Measurements from ENCODE around the gene EYA4.
A peak's percentile ranks its signal among the peaks of the same experiment; 100 is the strongest.

EYA4 gene

DNA sequence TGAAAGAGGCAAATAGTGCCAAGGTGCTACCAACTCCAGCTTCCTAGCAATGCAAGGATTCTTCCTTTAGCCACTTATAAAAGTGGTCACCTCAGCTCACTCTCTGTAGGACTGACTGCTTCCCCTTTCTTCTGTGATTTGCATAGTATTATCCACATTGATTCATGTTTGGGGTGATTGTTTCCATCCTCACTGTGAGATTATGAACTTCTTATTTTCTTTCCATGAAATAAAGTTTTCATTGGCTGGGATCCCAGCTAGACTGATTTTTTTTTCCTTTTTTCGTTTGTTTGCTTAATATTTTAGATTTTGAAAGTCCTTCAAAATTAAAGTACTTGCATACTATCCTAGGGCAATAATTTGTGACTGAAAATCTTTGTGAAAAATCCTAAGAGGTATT, 50.5 kb downstream of the EYA4 start:
- DNase-seq (ENCODE audit: low spot score) = no peak

DNA sequence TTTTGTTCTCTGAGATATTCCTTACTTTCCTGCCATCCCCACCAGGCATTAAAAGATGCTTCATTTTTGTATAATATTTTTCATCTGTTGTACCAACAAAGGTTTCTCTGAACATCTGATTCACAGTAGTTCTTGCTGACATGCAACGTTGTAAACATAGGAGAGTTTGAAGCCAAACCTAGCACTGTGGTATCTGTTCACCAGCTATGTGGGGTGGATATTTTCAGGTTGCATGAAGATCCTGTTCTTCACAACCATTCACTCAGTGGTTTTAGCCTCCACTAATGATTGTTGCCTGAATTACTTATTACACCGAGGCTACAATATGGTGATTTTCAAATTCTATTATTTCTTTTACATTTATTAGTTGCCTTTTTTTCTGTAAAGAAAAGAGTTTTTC, 56.5 kb downstream of the EYA4 start:
- DNase-seq (ENCODE audit: low spot score) = no peak

DNA sequence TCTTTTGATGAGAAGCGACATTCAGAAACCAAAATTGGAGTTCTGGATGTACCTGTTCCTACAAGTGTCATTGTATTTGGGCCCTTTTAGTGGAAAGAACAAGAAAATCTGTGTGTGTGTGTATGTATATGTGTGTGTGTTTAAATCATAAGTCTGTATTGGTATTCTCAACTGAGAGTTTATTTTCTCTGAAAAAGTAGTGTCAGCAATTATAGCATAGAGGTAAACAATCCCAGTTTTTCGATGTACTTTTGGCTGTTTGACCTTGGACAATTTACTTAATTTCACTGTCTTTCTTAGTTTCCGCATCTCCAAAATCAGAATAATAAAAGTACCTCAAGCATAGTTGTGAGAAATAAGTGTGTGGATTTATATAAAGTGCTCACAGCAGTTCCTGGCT, 57.2 kb downstream of the EYA4 start:
- DNase-seq (ENCODE audit: low spot score) = no peak

DNA sequence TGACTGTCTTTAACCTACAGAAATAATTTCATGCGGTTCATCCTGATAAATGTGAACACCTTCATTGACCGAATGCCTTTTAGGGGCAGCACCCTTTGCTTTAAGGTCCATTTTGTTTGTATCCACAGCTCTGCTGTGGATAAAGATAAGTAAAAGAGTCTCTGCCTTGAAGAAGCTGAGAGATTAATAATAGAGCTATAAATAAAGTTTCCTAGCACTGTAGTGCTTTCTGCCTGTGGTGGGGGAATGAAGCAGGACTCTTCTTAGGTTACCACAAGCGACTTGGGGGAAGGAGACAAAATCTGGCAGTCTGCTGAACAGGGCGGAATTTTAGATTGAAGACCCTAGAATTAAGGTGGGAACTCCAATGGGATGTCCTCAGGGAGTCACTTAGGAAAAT, 57.6 kb downstream of the EYA4 start:
- no peak for DNase-seq (ENCODE audit: low spot score)

DNA sequence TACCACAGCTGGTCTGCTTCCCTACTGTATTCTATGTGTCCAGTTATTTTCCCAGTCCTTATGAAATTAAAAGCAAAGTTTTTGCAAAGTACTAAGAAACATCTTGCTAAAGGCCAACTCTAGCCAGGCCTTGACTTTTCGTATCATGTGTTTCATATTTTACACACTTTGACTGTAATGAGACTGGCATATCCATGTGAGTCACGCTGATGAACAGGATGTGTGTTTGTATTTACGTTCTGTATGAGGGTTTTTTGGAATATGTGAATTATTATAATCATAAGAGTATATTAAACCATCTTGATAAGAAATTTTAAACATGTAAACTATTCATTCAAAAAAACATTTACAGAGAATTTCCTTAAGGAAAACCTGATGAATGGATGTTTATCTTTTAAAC, 59.7 kb downstream of the EYA4 start:
- DNase-seq (ENCODE audit: low spot score) = no peak

DNA sequence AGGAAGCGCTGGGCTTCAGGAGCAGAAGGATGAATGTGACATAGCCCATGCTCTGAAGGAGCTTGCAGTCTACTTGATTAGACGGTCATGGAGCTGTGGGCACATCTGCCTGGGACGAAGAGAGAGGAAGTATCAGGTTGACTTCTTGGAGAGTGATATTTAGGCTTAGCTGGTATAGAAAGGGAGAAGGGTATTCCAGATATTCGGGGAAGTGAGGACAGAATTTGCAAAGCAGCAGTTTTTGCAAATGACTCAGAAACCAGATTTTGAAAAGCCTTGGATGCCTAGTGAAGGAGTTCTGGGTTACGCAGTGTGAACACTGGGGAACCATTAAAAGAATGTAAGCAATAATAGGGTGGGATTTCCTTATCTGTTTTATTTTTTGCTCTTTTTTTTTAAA, 60.7 kb downstream of the EYA4 start:
- DNase-seq (ENCODE audit: low spot score) = no peak

DNA sequence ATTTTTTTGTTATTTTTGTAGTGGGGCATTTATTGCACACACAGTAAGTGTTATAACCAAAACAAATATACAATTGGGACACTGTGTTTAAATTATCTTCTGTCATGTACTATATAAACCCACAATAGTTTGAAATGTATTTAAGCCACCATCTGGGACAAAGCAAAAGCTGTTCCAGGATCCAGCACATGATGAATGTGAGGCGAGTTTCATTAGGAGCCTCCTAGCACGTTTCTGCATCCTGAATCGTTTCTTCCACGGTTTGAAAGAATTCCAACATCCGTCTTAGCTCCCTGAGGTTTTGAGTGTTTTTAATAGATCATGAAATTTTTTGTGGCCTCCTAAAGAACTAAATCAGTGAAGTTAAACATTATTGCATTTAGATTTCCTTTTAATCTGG, 65.8 kb downstream of the EYA4 start:
- no peak for DNase-seq (ENCODE audit: low spot score)

DNA sequence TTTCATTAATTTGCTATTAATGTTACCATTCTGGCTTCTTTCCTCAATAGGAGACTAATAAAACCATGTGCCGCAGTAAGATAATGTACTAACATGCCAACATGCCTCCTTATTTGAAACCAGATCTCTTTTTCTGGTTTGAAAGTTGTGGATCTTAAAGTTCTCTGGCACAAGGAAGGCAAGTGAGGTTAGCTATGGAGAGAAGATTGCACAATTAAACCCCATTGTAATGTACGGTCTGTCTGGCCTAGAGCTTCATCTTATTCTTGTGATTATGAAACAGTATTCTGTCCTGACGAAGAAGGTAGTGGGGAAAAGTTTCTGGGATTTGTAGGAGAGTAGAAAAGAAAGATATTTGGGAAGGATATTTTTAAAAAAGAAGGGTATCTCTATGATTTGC, 68.4 kb downstream of the EYA4 start:
- DNase-seq (ENCODE audit: low spot score) = no peak

DNA sequence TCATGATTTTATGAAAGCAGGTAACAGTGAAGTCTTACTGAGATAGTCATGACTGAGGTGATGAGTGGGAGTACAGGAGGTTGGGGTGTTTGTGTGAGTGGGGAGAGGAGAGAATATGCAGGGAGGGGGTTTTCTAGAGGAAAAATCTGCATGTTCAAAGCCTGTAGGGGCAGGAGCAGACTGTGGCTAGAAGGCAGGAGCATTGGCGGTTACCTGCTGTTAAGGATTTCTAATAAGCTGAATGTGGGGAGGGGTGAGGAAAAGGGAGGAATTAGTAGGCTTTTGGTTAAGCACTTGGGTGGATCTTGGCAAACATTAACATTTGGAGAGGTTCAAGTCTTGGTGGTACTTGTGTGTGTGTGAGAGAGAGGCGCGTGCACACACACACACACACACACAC, 70.8 kb downstream of the EYA4 start:
- no peak for DNase-seq (ENCODE audit: low spot score)

DNA sequence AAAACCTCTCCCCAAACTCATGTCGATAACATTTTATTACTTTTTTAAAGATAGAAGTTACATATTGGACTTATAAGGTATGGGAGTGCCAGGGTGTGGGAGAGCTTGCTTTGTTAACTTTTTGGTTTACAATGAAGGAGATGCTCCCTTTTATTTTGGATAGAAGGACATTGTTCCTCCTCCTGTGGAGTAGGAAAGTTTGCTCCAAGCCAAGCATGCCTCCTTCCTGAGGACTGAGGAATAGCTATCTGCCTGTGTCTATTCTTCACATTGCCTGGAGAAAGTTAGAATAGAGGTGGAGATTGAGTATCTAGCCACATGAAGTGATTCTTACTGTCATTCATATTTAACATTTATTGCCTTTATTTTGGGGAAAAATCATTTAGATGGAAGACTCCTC, 71.9 kb downstream of the EYA4 start:
- DNase-seq (ENCODE audit: low spot score) = no peak

DNA sequence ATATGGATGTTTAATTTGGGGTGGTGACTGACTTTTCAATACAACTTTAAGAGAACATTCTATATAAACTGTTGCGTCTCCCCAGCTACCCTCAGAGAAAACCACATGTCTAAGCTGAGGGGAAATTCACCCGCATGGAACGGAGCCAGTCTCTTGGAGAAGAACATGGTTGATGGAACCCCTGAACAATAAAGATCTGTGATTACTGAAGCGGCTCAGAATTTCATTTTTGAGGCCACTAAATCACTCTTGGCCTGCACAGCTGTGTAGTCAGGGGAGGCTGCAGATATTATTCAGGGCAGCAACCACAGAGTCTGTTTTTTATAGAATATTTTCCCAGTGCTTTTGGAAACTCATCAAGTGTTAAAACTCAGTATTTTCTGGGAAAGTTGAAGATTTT, 73.8 kb downstream of the EYA4 start:
- peak; percentile 74 for DNase-seq (ENCODE audit: low spot score)

DNA sequence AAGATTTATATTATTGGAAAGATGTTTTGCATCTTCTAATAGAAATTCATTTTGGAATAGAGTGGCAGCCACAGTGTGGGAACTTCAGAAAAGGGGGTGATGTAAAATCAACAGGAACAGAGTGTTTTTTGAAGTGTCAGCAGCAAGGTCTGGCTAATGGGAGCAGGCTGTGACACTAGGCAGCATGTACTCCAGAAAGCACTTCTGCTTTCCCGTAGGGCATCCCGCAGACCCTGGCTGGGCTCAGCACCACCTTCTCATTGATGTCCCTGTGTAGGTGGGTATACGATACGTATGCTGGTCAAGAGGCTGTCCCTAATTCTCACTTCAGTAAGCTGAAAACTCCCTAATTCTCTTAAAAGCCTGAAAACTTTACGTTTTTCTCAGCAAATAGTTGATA, 74.7 kb downstream of the EYA4 start:
- DNase-seq (ENCODE audit: low spot score) = peak; percentile 55

DNA sequence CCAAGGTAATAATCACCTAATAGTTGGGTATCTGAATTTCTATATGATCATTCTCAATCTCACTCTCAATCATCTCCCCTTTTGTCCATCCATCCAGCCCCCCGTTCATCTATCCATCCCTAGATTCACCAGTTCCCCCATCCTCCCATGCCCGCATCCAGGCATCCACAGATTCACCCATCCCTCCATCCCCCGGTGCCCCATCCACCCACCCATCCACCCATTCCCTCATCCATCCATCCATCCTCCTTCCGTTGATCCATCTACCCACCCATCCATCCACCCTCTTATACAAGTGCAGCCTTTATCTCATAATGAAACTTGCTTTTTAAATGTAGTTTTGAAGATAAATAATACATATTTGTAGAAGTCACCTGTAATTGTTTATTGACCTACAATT, 76.5 kb downstream of the EYA4 start:
- DNase-seq (ENCODE audit: low spot score) = no peak

DNA sequence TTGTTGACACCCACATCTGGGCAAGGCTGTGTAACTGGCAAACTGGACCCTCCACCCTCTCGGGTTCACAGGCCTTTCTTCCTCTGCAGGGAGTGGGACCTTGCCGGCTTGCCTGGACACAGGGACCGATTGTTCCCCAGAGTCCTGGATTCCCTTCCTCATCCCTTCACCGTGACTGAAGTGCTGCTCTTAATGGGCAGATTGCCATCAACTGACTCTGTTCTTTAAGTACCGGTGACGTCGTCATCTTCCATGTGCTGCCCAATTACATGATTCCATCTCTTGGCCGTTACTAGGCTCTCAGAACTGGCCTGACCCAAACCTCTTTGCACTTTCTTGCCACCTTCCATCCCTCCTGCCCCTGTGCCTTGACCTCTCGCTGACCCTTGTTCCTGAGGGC, 85.4 kb downstream of the EYA4 start:
- DNase-seq (ENCODE audit: low spot score) = no peak

DNA sequence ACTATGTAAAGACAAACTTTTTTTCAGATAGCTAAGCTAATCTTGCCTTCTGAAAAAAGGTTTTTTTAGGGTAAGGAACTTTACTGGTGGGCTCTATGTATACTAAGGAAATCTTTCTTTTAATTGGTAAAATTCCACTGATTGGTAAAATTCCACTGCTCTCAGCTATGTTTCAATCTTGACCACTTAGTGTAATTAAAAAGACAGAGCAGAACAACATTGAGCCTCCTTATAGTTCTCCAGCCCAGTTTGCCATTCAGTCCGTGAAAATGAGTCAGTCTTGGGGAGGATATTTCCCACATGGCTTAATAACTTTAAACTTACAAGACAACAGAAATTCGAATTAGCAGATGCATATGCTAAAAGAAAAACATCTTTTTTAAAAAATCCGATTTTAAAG, 92.7 kb downstream of the EYA4 start:
- no peak for DNase-seq (ENCODE audit: low spot score)

DNA sequence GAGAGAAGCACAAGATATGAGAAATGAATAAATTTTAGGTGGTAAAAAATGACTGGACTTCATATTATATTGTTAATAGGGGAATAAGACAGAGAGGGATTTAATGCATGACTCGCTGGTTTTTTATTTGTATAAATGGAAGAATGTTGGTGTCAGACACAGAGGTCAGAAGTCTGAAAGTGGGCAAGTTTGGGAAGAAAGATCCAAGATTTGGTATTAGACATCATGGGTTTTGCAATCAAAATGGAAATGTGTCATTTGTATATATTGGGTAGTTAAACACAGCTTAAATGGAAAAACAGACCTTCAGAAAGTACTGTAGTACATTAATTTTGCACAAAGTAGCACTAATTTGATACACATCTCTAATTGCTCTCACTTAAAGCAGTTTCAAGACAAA, 96.2 kb downstream of the EYA4 start:
- no peak for DNase-seq (ENCODE audit: low spot score)

DNA sequence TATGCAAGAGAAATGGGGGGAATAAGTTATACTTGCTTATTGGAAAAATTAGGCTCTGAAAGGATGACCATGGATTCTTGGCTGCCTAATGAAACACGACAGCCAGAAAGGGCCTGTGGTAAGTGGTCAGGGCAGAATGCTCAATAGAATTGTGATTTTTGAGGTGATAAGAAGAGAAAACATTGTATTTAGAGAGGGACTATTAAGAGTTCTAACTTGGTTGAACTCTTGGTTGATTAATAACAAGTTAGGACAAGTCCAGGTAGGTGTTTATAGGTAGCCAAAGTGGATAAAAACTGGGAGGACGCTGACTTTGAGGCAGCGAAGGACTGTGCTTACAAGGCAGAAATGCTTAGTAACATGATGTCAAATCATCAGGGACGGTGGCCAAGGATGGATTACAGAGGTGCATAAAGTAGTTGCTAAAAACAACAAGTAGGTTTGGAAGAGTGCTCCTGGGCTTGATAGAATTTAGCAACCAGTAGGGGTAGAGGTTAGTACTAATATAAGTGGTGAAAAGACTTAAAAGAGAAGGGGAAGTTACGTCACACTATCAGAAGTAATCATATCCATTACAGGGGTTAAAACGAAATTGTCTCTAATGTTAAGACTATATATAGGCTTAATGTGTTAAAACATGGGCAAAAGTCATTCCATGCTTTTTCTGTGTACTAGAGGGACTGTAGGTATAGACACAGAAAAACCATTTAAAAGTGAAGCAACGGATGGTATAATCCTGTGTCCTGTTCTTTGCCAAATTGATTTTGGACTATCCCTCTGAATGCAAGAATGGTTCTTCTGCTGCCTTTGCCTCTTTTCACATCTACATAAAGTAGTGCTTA, 98.6 kb downstream of the EYA4 start:
- DNase-seq (ENCODE audit: low spot score) = no peak

DNA sequence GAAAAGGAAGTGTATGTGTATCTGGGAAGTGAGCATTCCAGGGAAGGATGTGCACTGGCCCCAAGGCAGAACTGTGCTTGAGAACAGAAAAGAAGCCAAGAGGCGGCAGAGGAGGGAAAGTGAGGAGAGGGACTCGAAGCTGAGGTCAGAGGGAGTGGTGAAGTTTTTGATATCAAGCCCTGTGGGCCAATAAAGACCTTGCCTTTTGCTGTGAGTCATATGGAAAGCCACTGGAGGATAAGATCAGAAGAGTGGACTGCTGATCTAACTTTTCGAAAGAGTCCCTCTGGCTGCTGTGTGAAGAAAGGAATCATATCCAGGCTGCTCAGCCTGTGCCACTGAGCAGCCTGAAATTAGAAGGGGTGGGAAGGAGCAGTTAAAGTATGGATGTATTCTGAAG, 99.4 kb downstream of the EYA4 start:
- no peak for DNase-seq (ENCODE audit: low spot score)

DNA sequence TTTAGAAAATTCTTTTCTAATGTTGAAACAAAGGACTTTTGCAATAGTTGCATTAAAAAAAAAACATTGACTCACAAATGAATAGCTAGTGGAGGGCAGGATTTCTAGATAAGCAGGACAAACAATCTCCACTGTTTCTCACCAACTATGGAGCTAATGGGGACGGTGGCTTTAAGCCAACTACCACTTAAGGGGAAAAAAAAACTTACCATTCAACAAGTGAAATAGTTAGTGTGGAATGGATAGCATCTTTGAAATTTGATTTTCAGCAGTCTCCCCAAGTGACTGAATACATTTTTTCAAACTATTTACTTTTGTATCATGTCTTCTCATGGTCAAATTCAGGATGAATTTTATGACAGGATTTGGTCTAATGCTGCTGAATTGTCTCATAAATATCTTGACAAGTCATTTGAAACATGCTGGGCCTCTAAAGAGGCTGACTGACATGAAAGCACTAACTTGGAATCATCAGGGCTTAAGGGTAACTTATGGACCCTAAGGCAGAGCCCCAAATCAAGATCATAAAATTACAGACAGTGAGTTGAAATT, 100.5 kb downstream of the EYA4 start:
- DNase-seq (ENCODE audit: low spot score) = no peak

DNA sequence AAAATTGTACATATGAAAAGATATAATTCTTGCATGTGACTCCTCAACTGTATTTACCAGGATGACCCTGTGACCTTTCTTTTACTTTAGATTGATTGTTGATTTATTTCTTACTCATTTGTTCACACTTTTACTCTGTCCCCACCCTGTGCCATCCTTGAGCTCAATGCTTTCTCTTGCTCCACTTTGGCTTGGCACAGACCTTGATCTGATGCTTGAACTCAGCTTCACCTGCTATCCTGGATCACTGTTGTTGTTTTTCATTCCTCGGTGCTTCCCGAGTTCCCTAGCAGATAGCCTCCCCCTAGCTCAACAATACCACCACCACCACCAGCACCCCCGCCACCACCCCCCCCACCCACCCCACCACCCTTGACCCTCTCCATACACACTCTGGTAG, 102.1 kb downstream of the EYA4 start:
- DNase-seq (ENCODE audit: low spot score) = no peak

DNA sequence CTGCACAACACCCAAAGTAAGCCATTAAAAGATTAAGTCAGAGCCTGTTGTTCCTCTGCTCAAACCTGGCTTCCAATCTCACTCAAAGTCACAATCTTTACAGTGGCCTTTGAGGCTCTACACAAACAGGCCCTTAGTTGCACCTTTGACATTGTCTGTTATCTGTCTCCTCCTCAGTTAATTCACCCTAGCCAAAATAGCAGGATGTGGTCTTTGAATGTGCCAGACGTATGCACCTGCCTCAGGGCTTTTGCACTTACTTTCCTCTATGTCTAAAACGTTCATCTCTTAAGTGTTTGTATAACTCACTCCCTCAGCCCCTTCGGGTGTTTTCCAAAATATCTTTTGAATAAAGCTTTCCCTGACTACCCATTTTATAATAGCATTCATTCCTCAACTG, 107.7 kb downstream of the EYA4 start:
- DNase-seq (ENCODE audit: low spot score) = peak; percentile 8

DNA sequence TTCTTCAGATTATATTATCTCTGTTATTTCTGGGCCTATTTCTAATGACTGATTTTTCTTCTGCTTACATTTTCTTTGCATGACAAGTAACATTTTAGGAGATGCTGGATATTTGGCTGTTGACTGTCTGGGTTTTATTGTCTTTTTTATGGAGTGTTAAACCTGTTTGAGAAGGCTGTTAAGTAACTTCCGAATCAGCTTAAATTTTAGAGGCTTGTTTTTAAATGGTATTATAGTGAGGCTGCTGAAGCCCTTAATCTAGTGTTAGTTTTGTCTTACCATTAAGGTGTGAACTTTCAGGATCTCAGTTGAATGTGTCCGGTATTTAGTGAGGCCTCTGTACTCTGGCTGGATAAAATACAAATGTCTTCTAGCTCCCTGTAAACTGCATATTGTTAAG, 109.8 kb downstream of the EYA4 start:
- DNase-seq (ENCODE audit: low spot score) = no peak

DNA sequence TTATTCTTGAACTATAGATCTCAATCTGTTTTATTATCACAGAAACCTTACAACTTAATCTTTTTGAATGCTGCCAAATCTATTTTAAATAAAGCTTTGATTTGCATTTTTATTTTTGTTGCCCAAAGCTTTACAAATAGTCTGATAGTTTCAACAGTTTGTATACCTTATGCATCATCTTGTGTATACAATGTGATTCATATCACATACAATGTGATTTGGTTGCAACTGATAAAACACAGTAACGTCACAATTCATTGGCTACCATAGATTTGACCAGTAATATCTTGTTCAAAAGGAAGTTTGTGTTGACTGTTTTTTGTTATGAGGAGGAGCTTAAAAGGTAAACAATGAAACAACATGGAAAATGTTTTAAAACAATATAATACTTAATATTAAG, 110.9 kb downstream of the EYA4 start:
- no peak for DNase-seq (ENCODE audit: low spot score)

DNA sequence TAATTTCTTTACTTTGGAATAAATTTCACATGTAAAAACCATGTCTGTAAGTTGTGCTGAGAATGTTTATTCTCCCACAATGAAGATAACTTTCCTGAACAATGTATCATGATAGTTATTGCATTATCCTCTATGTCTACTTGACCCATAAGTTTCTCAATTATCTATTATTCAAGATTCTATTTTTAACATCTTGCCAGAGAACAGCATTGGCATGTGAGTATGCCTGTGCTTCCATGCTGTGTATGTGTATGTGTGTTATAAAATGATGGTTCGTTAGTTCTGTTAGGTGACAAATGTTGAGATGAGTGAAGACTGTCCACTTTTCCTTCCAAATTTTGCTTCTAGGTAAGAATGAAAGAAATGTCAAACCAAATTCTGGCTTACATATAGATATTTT, 111.9 kb downstream of the EYA4 start:
- no peak for DNase-seq (ENCODE audit: low spot score)

Measured in NAMALWA (cell line).